ENCODE measurements around the gene CAMSAP1. TPM values are rescaled to one million over a fixed set of nuclear protein-coding genes. Genes with fewer than 3 reads are reported as not detected.

Gene CAMSAP1
- total RNA-seq, 4 donors from 2014 or later, result 31.2 to 85.3 (median 51.6) TPM

DNA sequence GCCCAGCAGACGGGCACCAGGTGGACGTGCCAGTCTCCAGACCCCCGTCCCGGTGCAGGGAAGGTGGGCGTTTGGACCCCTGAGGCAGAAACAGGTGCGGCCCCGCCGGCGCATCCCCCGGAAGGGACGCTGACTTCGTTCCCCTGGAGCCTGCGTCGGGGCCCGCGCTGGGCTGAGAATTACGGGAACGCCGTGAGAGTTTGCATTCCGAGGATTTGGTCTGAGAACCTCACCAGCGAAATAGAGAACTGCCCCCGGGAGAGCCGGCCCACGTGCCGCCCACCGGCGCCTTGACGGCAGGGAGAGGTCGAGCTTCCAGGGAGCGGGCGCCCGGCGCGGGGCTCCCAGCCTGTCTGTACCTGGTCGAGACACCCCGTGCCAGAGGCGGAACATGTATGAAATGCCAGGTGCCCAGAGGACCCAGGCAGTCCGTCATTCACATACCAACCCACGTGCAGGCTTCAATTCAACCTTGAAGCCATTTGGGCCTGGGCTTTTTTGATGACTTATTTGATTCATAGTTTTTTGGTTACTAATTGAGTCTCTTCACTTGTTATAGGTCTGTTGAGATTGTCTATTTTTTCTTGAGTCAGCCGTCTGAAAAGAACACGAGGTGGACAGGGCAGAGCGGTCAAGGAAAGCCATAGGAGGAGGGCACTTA, 877 bp upstream of the CAMSAP1 start:
- WGBS, 2 donors, result 20 to 100% methylated on average over 1 to 13 of the region's 42 CpGs
- peaks cover 27 to 58% (median 41%) of the 10 kb centered on the region in 3 donors for H3K4me1 ChIP-seq
- H3K9me3 ChIP-seq, result peaks cover 0 to 3% (median 0%) of the 10 kb centered on the region in 3 donors
- H3K36me3 ChIP-seq, result peaks cover 0 to 29% (median 4%) of the 10 kb centered on the region in 3 donors
- TF ChIP-seq, protein P1, sequence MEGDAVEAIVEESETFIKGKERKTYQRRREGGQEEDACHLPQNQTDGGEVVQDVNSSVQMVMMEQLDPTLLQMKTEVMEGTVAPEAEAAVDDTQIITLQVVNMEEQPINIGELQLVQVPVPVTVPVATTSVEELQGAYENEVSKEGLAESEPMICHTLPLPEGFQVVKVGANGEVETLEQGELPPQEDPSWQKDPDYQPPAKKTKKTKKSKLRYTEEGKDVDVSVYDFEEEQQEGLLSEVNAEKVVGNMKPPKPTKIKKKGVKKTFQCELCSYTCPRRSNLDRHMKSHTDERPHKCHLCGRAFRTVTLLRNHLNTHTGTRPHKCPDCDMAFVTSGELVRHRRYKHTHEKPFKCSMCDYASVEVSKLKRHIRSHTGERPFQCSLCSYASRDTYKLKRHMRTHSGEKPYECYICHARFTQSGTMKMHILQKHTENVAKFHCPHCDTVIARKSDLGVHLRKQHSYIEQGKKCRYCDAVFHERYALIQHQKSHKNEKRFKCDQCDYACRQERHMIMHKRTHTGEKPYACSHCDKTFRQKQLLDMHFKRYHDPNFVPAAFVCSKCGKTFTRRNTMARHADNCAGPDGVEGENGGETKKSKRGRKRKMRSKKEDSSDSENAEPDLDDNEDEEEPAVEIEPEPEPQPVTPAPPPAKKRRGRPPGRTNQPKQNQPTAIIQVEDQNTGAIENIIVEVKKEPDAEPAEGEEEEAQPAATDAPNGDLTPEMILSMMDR (IDR thresholded peaks at IDR 0.05), result no peak
- no peak for TF ChIP-seq POLR2A (IDR thresholded peaks at IDR 0.05)
- DNase-seq, result no peak
- peak overlapping the region; percentile 79 to 93 (median 92) for H3K27ac ChIP-seq
- intact Hi-C loops (cut with DNase I), result no loop called here
- H3K27me3 ChIP-seq, result no peaks in the 10 kb centered on the region
- H3K4me3 ChIP-seq, result peak overlapping the region; percentile 67 to 94 (median 86)

DNA sequence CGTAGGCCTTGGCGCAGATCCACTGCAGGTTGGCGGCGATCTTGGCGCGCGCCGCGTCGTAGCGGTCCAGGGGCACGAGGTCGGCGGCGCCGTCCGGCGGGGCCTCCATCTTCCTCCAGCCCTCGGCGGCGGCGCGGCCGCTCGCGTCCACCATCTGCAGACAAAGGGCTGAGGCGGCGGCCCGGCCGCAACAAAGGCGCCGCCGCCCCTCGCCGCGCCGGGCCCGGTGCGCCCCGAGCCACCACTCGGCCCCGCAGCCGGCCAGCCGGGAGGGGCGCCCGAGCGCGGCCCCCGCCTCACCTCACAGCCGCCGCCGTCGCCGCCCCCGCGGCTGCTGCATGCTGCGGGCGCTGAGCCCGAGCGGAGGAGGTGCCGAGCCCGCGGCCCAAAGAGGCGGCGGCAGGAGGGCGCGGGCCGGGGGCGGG, 328 bp downstream of the CAMSAP1 start:
- H3K27me3 ChIP-seq, result no peaks in the 10 kb centered on the region
- DNase-seq, result no peak
- WGBS, 2 donors, result no CpG with 5 or more reads among the region's 69 CpGs

DNA sequence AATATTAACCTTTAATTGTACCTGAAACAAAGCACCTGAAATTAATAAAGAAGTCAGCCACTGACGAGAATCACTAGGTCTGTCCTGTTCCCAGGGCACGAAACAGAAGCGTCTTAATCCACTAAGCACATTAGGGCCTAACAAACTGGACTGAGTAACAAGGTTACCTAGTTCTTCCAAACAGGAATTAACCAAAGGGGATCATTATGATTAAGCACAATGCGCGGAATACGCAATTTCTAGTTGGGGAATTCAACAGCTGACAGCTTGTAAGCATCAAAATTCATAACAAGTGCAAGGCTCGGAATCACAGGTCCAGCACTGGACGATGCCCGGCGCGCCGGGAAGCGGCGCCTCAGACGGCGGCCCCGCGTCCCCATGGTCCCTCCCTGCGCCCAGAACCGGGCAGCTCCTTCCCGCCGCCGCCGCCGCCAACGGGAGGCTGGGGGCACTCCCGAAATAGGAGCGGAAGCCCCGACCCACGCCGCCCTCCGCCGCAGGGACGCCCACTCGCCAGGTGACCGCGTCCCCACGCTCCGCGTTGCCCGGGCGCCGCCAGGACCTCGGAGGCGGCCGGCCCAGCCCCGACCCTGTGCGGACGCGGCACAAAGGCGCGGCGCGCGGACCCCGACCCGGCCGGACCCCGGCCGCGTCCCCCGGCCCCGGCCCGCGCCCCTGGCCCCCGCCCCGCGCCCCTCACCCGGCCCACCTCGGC, 898 bp downstream of the CAMSAP1 start:
- DNase-seq, result no peak
- peak overlapping the region; percentile 86 to 96 (median 94) for H3K27ac ChIP-seq
- peak overlapping the region; percentile 62 to 94 (median 76) for H3K4me3 ChIP-seq
- TF ChIP-seq, protein P1 (IDR thresholded peaks at IDR 0.05), result no peak
- TF ChIP-seq POLR2A (IDR thresholded peaks at IDR 0.05), result no peak
- intact Hi-C loops (cut with DNase I), result no loop called here
- no peaks in the 10 kb centered on the region for H3K27me3 ChIP-seq
- H3K4me1 ChIP-seq, result peaks cover 32 to 76% (median 53%) of the 10 kb centered on the region in 3 donors
- 2 to 3% methylated on average over 6 to 7 of the region's 70 CpGs for WGBS, 2 donors
- peaks cover 0 to 11% (median 4%) of the 10 kb centered on the region in 3 donors for H3K36me3 ChIP-seq
- no peaks in the 10 kb centered on the region for H3K9me3 ChIP-seq

More for the DNA sequence above, 328 bp downstream of the CAMSAP1 start:
- H3K27ac ChIP-seq, result peak overlapping the region; percentile 86 to 96 (median 94)
- H3K9me3 ChIP-seq, result no peaks in the 10 kb centered on the region
- H3K4me3 ChIP-seq, result peak overlapping the region; percentile 62 to 94 (median 76)
- intact Hi-C loops (cut with DNase I), result no loop called here
- H3K36me3 ChIP-seq, result peaks cover 0 to 17% (median 4%) of the 10 kb centered on the region in 3 donors
- TF ChIP-seq POLR2A (IDR thresholded peaks at IDR 0.05), result no peak
- TF ChIP-seq, protein P1 (IDR thresholded peaks at IDR 0.05), result no peak
- peaks cover 32 to 70% (median 53%) of the 10 kb centered on the region in 3 donors for H3K4me1 ChIP-seq

DNA sequence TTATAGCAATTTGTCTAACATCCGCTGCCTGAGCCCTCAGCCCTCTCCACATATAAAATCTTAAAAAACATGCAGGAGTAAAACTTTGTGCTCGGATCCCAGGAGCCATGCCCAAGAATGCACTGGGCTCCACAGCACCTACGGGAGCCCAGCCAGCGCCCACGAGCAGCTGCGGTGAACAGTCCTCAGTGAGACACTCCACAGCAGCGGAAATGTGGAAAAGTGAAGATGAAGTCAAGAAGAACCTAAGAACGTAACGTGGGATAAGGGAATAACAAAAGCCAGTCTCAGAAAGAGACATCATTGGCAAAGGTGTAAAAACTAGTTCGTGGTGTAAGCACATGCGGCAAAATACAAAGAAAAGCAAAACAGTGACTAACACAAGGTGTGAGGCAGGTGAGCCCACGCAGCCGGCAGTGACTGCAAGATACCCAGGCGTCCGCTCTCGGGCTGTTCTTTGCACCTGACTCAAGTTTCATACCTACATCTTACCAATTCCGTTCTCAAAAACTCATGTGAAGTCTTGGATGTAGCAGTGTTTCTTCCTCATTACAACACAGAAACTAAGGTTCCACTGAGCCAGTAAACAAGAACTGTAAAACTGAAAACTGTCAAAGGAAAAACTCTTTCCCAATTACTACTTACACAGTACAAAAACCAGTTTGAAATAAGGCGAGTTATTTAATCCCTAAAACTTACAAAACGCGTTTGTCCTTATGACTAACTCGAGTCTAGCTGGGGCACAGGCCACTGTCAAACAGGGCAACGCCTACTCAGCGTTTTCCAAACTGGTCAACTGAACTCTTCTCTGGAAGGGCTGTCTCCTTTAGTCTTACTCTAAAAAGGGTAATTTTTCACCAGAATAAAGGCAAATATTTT, 1.7 kb downstream of the CAMSAP1 start:
- 24 to 32% methylated on average over 23 of the region's 23 CpGs for WGBS, 2 donors
- no peaks in the 10 kb centered on the region for H3K9me3 ChIP-seq
- peaks cover 32 to 84% (median 53%) of the 10 kb centered on the region in 3 donors for H3K4me1 ChIP-seq
- intact Hi-C loops (cut with DNase I), result no loop called here
- no peaks in the 10 kb centered on the region for H3K27me3 ChIP-seq
- H3K36me3 ChIP-seq, result peaks cover 0 to 3% (median 0%) of the 10 kb centered on the region in 3 donors
- H3K4me3 ChIP-seq, result peak overlapping the region; percentile 62 to 94 (median 76)
- TF ChIP-seq POLR2A (IDR thresholded peaks at IDR 0.05), result no peak
- TF ChIP-seq, protein P1 (IDR thresholded peaks at IDR 0.05), result no peak
- H3K27ac ChIP-seq, result peak overlapping the region; percentile 86 to 96 (median 94)
- DNase-seq, result no peak

Measured in esophagus squamous epithelium (tissue), 5 donors.